WI38 (cell line): Measurements from ENCODE around the gene RDH8.

Experiments
- H3K4me3 ChIP-seq: 2 replicates; pipeline ENCODE4 v1.5.1; 2011; ENCODE audit warnings: low read depth, mild to moderate bottlenecking, control low read depth, low read length
- CTCF ChIP-seq: IDR thresholded peaks from 2 replicates; pipeline ENCODE4 v1.5.1; 2012; ENCODE audit warnings: low read depth, mild to moderate bottlenecking, control low read depth, low read length

Gene RDH8

GRCh38 chr19:9995084-9995483 lies 18.2 kb upstream of the RDH8 start:
- H3K4me3 ChIP-seq: no peak overlapping the region
- no peak for TF ChIP-seq CTCF

DNA sequence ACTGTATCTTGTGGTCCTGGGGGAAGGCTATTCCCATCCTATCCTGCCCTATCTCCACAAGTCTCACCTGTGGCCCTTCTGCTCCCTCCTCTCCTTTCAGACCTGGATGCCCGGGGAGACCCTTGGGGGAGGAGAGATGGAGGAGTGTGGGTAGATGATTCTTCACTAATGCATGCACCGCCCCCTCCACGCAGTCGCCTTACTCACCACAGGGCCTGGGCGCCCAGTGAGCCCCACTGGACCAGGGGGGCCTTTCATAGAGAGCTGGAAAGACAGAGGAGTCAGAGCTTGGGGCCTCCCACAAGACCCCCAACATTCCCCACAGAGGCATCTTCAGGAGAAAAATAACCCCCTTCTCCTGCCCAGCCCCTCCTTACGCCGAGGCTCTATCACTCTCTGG lies 17.3 kb upstream of the RDH8 start:
- no peak overlapping the region for H3K4me3 ChIP-seq
- TF ChIP-seq CTCF: no peak

DNA sequence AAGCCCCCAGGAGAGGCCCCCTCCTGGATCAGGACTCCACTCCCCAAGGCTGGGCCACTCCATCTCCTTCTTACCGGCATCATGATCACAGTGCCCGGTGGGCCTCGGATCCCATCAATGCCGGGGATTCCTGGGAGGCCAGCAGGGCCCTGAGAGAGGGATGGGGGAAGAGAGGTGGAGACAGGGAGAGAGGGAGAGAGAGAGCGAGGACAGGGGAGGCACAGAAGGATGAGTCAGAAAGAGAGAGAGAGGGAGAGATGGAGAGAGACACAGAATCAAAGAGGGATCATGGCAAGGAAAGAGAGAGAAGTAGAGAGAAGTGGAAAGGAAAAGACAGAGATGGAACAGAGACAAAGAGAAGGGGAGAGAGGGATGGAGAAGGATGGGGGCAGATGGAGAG lies 16.7 kb upstream of the RDH8 start:
- H3K4me3 ChIP-seq: no peak overlapping the region
- no peak for TF ChIP-seq CTCF

DNA sequence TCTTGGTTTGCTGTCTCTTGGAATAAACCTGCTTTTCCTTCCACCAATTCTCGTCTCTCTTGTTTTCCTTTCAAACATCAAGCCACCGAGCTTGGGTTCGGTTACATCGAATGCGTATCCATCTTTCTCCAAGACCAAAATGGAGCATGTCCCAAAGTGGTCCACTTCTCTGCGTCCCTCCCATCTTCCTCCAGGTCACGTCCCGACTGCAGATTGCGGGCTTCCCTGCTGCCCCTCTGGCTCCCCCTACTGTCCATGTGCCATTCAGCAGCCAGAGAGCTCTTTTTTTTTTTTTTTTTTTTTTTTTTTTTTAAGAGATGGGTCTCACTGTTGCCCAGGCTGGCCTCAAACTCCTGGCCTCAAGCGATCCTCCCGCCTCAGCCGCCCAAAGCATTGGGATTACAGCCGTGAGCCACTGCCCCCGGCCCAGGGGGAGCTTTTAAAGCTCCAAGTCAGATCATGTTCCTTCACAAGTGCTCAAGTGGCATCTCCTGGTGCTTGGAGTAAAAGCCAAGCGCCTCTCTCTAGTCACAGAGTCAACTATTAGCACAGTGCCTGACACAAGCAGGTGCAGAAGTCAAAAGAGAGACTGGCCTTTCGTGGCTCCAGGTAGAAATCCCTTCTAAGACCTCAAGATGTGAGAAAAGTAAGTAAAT lies 13.0 kb upstream of the RDH8 start:
- no peak overlapping the region for H3K4me3 ChIP-seq
- peak; percentile 97 for TF ChIP-seq CTCF

DNA sequence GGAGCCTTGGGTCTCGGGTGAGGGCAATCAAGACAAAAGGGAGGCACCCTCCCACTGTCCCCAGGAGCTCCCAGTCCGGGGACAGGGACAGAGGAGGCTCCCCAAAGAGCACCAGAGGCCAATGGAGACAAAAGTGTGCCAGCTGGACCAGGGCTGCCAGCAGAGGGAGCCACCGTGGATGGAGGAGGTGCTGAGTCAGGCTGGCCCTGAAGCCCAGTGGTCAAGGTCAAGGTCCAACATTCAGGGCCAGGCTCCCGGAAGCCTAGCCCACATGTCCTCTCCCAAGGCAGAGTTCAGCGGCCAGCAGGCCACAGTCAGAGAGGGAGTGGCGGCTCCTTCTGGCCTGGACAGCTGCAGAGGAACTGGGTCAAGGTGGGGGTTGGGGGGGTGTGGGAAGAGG lies 11.4 kb upstream of the RDH8 start:
- H3K4me3 ChIP-seq: no peak overlapping the region
- peak; percentile 34 for TF ChIP-seq CTCF

DNA sequence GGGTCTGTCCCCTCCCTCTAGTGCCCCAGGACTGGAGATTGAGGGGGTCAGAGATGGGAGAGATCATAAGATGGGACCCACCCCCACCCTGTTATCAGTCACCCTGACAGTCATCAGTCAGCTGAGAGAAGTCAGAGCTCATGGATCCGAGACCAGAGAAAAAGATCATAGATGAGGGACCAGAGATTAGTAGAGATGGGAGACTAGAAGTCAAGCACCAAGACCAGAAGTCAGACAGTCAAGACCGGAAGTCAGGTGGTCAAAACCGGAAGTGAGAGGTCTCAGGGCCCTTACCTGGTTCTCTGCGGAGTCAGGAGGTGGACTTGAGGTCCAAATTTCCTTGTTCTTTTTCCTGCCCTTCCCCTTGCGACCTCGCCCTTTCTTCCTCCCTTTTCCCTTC lies 10.0 kb upstream of the RDH8 start:
- no peak for TF ChIP-seq CTCF
- no peak overlapping the region for H3K4me3 ChIP-seq

- no peak for TF ChIP-seq CTCF
- no peak overlapping the region for H3K4me3 ChIP-seq
Measured at GRCh38 chr19:10004617-10005016, 8.7 kb upstream of the RDH8 start.
